ENCODE measurements around the gene AANAT.

The AANAT gene

GRCh38 chr17:76442341-76443338, 24.8 kb upstream of the AANAT start:
- no peak for DNase-seq

- DNase-seq = no peak
These were observed 22.7 kb upstream of the AANAT start for GRCh38 chr17:76444518-76445311.

- no peak for DNase-seq
These were observed 21.5 kb upstream of the AANAT start for GRCh38 chr17:76445697-76446448.

- peak; percentile 45 for DNase-seq
These were observed 20.8 kb upstream of the AANAT start for GRCh38 chr17:76446449-76447231.

GRCh38 chr17:76447931-76448652, 19.3 kb upstream of the AANAT start:
- no peak for DNase-seq

GRCh38 chr17:76449126-76449525, 18.3 kb upstream of the AANAT start:
- no peak for DNase-seq

GRCh38 chr17:76451506-76451905, 15.9 kb upstream of the AANAT start:
- no peak for DNase-seq

- DNase-seq = peak; percentile 32
These were observed 15.2 kb upstream of the AANAT start for GRCh38 chr17:76452127-76452659.

- DNase-seq = peak; percentile 85
These were observed 14.6 kb upstream of the AANAT start, which contains the start of gene UBE2O for GRCh38 chr17:76452660-76453430. Gene UBE2O (minus strand): TSS chr17:76453152. CDS start chr17:76453141, 11 bp downstream.

- no peak for DNase-seq
These were observed 14.0 kb upstream of the AANAT start for GRCh38 chr17:76453431-76453743.

- peak; percentile 40 for DNase-seq
These were observed 8.6 kb upstream of the AANAT start for GRCh38 chr17:76458580-76459490.

GRCh38 chr17:76459674-76460073, 7.7 kb upstream of the AANAT start:
- DNase-seq = no peak

- DNase-seq = no peak
These were observed 5.4 kb upstream of the AANAT start for GRCh38 chr17:76461765-76462555.

GRCh38 chr17:76462556-76463290, 4.7 kb upstream of the AANAT start:
- no peak for DNase-seq

GRCh38 chr17:76466775-76467130, 650 bp upstream of the AANAT start:
- DNase-seq = no peak

GRCh38 chr17:76467809-76468633, 618 bp downstream of the AANAT start:
- DNase-seq = no peak

GRCh38 chr17:76468634-76469010, 1.2 kb downstream of the AANAT start:
- DNase-seq = no peak

Measured in inflammatory macrophage treated with lipopolysaccharide for 4 hours (primary cell).